Neuronal stem cell (in vitro differentiated cells): ENCODE results near the gene TCL1B.

ENCODE experiments used
- DNase-seq: peaks from one replicate; pipeline ENCODE4 v3.0.0-alpha.2; 2013; ENCODE audit warnings: low spot score
- H2AFZ ChIP-seq: one replicate; pipeline ENCODE4 v1.6.1; 2013; ENCODE audit warnings: mild to moderate bottlenecking, low read length, inconsistent platforms
- H2AK5ac ChIP-seq: 2 replicates; pipeline ENCODE4 v1.6.1; 2013; ENCODE audit warnings: low read depth, mild to moderate bottlenecking, inconsistent platforms, low read length, moderate library complexity, mixed read lengths
- H2BK120ac ChIP-seq: 2 replicates; pipeline ENCODE4 v1.6.1; 2013; ENCODE audit warnings: low read depth, mild to moderate bottlenecking, inconsistent platforms, low read length, moderate library complexity, mixed read lengths
- H2BK12ac ChIP-seq: one replicate; pipeline ENCODE4 v1.6.1; 2013; ENCODE audit warnings: low read length, inconsistent platforms
- H2BK15ac ChIP-seq: 2 replicates; pipeline ENCODE4 v1.6.1; 2013; ENCODE audit warnings: mild to moderate bottlenecking, low read length, inconsistent platforms, mixed read lengths
- H2BK5ac ChIP-seq: one replicate; pipeline ENCODE4 v1.6.1; 2013; ENCODE audit warnings: inconsistent platforms, mild to moderate bottlenecking, low read length, moderate library complexity
- H3K14ac ChIP-seq: one replicate; pipeline ENCODE4 v1.6.1; 2013; ENCODE audit warnings: low read length, inconsistent platforms
- H3K18ac ChIP-seq: 2 replicates; pipeline ENCODE4 v1.6.1; 2013; ENCODE audit warnings: low read length, inconsistent platforms
- H3K23ac ChIP-seq: 2 replicates; pipeline ENCODE4 v1.6.1; 2013; ENCODE audit warnings: low read depth, mild to moderate bottlenecking, mixed read lengths, low read length, inconsistent platforms; ENCODE audit not compliant: poor library complexity
- H3K27ac ChIP-seq: replicated peaks from 3 replicates; pipeline ENCODE4 v1.5.1; 2013; ENCODE audit warnings: low read length, inconsistent platforms
- H3K27me3 ChIP-seq, 3 experiments: 2 replicates each; pipeline ENCODE4 v1.6.1; 2013; ENCODE audit warnings: low read length in 3 of 3, mild to moderate bottlenecking in 2 of 3, inconsistent platforms in 1 of 3, low read depth in 1 of 3, mixed read lengths in 1 of 3, moderate library complexity in 1 of 3; ENCODE audit not compliant: control insufficient read depth in 3 of 3, insufficient read depth in 3 of 3
- H3K36me3 ChIP-seq, 2 donors: replicated peaks in 1 of 2; 2 replicates each; pipeline ENCODE4 v1.6.1; 2013; ENCODE audit warnings: low read length in 2 of 2; ENCODE audit not compliant: control insufficient read depth in 2 of 2, insufficient read depth in 2 of 2
- H3K4ac ChIP-seq: 2 replicates; pipeline ENCODE4 v1.6.1; 2013; ENCODE audit warnings: inconsistent platforms, mild to moderate bottlenecking, low read length, moderate library complexity
- H3K4me1 ChIP-seq, 2 donors: 1 replicate in 1 of 2; 2 replicates in 1 of 2; pipeline ENCODE4 v1.6.1; 2013; ENCODE audit warnings: low read length in 2 of 2, low read depth in 1 of 2; ENCODE audit not compliant: control insufficient read depth in 2 of 2, insufficient read depth in 1 of 2
- H3K4me2 ChIP-seq: one replicate; pipeline ENCODE4 v1.6.1; 2013; ENCODE audit warnings: mild to moderate bottlenecking, low read length, inconsistent platforms; ENCODE audit not compliant: insufficient read depth, poor library complexity, severe bottlenecking
- H3K4me3 ChIP-seq, 2 donors: 2 replicates each; pipeline ENCODE4 v1.5.1; 2013; ENCODE audit warnings: low read length in 2 of 2, mild to moderate bottlenecking in 2 of 2, inconsistent platforms in 1 of 2, moderate library complexity in 1 of 2
- H3K79me1 ChIP-seq: one replicate; pipeline ENCODE4 v1.6.1; 2013; ENCODE audit warnings: low read depth, mild to moderate bottlenecking, inconsistent platforms, low read length, moderate library complexity
- H3K9ac ChIP-seq: one replicate; pipeline ENCODE4 v1.6.1; 2013; ENCODE audit warnings: mild to moderate bottlenecking, low read depth, low read length, inconsistent platforms; ENCODE audit not compliant: poor library complexity
- H3K9me3 ChIP-seq, 2 donors: replicated peaks in 1 of 2; 2 replicates each; pipeline versions ENCODE3 to v1.6.1; 2013; ENCODE audit warnings: low read length in 2 of 2, mild to moderate bottlenecking in 2 of 2, inconsistent platforms in 1 of 2, low read depth in 1 of 2, mixed read lengths in 1 of 2, moderate library complexity in 1 of 2; ENCODE audit not compliant: control insufficient read depth in 2 of 2, insufficient read depth in 1 of 2
- H4K8ac ChIP-seq: one replicate; pipeline ENCODE4 v1.6.1; 2013; ENCODE audit warnings: low read depth, mild to moderate bottlenecking, inconsistent platforms, low read length, moderate library complexity
- H4K91ac ChIP-seq: one replicate; pipeline ENCODE4 v1.6.1; 2013; ENCODE audit warnings: low read length, low read depth, mild to moderate bottlenecking, inconsistent platforms; ENCODE audit not compliant: poor library complexity
- WGBS, 2 donors: extraction: QIAGEN DNeasy Blood & Tissue Kit; methylation state at CpG; one replicate each; pipeline ENCODE4 v1.1.7; 2013; ENCODE audit warnings: missing lambda C conversion rate in 2 of 2, mixed read lengths in 1 of 2; ENCODE audit not compliant: insufficient read length in 2 of 2, insufficient replicate concordance in 1 of 2; ENCODE audit errors: extremely low coverage in 2 of 2; 5-methylcytosine and 5-hydroxymethylcytosine counted together

TCL1B gene

DNA sequence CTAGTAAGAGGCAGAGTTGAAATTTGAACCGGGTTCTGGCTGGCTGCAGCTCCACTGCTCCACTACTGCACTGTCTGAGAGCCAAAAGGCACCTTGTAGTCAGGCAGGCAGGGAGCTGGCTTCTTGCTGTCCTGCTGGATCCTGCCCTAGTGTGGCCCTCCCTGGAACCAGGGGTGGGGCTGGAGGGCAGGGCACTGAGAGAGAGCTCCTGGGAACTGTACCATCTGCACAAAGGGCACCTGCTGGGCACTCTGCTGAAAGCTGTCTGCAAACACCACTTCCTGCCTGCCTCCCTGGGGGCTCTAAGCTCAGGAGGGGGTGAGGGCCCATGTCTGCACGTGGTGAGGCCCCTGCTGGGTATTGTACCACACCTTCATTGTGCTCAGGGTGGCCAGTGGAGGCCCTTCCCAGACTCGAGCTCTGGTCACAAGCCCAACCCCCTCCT, 19.0 kb upstream of the TCL1B start:
- no peak overlapping the region for H2BK120ac ChIP-seq
- H3K4me1 ChIP-seq: peaks cover 0 to 8% of the 10 kb centered on the region in 2 donors
- peak overlapping the region; percentile 26 for H3K9ac ChIP-seq
- H2AFZ ChIP-seq: no peak overlapping the region
- no peak overlapping the region for H2BK12ac ChIP-seq
- H2BK15ac ChIP-seq: peak overlapping the region; percentile 23
- peak overlapping the region; percentile 88 for H3K18ac ChIP-seq
- H3K27ac ChIP-seq: no peak overlapping the region
- H2BK5ac ChIP-seq: no peak overlapping the region
- H4K91ac ChIP-seq: no peak overlapping the region
- H3K14ac ChIP-seq: no peak overlapping the region
- H3K27me3 ChIP-seq: peaks cover 0 to 14% (median 0%) of the 10 kb centered on the region in 3 experiments
- no peak for DNase-seq
- no CpG with 5 or more reads among the region's 3 CpGs for WGBS, 2 donors
- peak overlapping the region; percentile 57 for H2AK5ac ChIP-seq
- H3K9me3 ChIP-seq: no peaks in the 10 kb centered on the region
- no peak overlapping the region for H3K4me2 ChIP-seq
- H3K79me1 ChIP-seq: no peaks in the 10 kb centered on the region
- no peaks in the 10 kb centered on the region for H3K36me3 ChIP-seq
- H3K4ac ChIP-seq: no peak overlapping the region
- H3K23ac ChIP-seq: no peak overlapping the region
- H3K4me3 ChIP-seq: no peak overlapping the region
- H4K8ac ChIP-seq: no peak overlapping the region

DNA sequence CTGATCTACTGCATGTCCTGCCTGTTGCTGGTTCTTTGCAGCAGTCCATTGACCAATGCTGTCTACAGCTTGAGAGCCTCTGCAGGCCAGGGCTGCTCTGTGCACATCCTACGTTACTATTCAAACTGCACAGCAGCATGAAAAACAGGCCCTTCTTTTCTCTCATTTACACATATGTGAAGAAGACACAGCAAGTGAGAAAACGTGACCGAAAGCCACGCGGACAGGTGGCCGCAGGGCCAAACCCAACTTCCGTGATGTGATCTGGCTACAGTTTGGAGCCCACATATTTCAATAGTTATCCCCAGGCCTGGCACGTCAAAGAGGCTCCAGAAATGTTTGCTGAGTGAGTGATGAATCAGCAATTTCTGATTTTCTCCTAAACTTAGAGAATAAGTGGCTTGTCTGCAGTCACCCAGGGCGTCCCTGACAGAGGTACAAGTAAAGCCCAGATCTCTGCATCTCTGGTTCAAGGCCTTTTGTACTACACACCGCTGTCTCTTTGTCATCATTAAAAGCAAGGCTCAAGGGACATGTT, 17.9 kb upstream of the TCL1B start:
- Histone ChIP-seq H3K27me3 (peaks cover 0 to 17% (median 0%) of the 10 kb centered on the region in 3 experiments), H4K8ac (no peak overlapping the region), H3K4me3 (no peak overlapping the region), H3K14ac (no peak overlapping the region), H3K23ac (no peak overlapping the region), H2BK12ac (no peak overlapping the region), H3K9ac (no peak overlapping the region), H2BK5ac (no peak overlapping the region), H2AK5ac (no peak overlapping the region), H2BK15ac (no peak overlapping the region), H3K4me1 (peaks cover 0 to 9% of the 10 kb centered on the region in 2 donors), H3K27ac (no peak overlapping the region), H2BK120ac (no peak overlapping the region), H3K36me3 (no peaks in the 10 kb centered on the region), H3K9me3 (no peaks in the 10 kb centered on the region), H4K91ac (no peak overlapping the region), H3K4ac (no peak overlapping the region), H2AFZ (no peak overlapping the region), H3K18ac (no peak overlapping the region), H3K79me1 (no peaks in the 10 kb centered on the region), H3K4me2 (no peak overlapping the region)
- no CpG with 5 or more reads among the region's 10 CpGs for WGBS, 2 donors
- no peak for DNase-seq

- Histone ChIP-seq H2BK5ac (no peak overlapping the region), H3K4me1 (peaks cover 4 to 6% of the 10 kb centered on the region in 2 donors), H2AK5ac (no peak overlapping the region), H3K4me3 (no peak overlapping the region), H2BK15ac (no peak overlapping the region), H3K36me3 (no peaks in the 10 kb centered on the region), H4K8ac (no peak overlapping the region), H3K23ac (no peak overlapping the region), H3K9me3 (peaks cover 0 to 6% of the 10 kb centered on the region in 2 donors), H3K79me1 (no peaks in the 10 kb centered on the region), H4K91ac (no peak overlapping the region), H3K14ac (no peak overlapping the region), H3K18ac (no peak overlapping the region), H2BK12ac (no peak overlapping the region), H2AFZ (no peak overlapping the region), H3K4me2 (no peak overlapping the region), H3K27ac (no peak overlapping the region), H3K27me3 (peaks cover 0 to 14% (median 0%) of the 10 kb centered on the region in 3 experiments), H2BK120ac (no peak overlapping the region), H3K4ac (no peak overlapping the region), H3K9ac (no peak overlapping the region)
- no peak for DNase-seq
- WGBS, 2 donors: no CpG with 5 or more reads among the region's 4 CpGs
These were observed 11.6 kb upstream of the TCL1B start for GRCh38 chr14:95674613-95675012.

DNA sequence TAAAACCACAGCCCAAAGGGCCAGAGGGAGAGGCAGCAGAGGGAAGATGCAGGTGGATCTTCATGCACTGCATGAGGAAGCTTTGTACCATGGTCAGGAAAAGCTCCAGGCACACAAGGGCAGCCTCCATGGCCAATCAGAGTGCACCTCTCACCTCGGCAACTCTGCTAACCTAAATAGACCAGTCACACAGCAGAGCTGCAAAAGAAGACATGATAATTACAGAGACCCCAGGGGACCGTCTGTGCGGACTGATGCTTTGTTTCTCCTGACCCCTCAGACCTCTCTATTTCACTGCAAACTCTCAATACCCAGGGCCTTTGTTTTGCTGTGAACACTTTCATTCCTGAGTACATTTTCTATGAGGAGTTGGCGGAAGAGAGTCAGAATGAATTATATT, 10.7 kb upstream of the TCL1B start:
- Histone ChIP-seq H3K4ac (no peak overlapping the region), H2BK12ac (no peak overlapping the region), H3K27me3 (peaks cover 0 to 12% (median 0%) of the 10 kb centered on the region in 3 experiments), H2AK5ac (no peak overlapping the region), H3K18ac (no peak overlapping the region), H3K27ac (peak overlapping the region; percentile 0), H2BK120ac (no peak overlapping the region), H3K79me1 (no peaks in the 10 kb centered on the region), H4K91ac (no peak overlapping the region), H3K9ac (no peak overlapping the region), H3K14ac (no peak overlapping the region), H3K36me3 (no peaks in the 10 kb centered on the region), H3K4me1 (peaks cover 4 to 10% of the 10 kb centered on the region in 2 donors), H2BK15ac (no peak overlapping the region), H3K23ac (no peak overlapping the region), H3K4me2 (no peak overlapping the region), H2BK5ac (no peak overlapping the region), H2AFZ (no peak overlapping the region), H4K8ac (no peak overlapping the region), H3K9me3 (peaks cover 0 to 6% of the 10 kb centered on the region in 2 donors), H3K4me3 (no peak overlapping the region)
- peak; percentile 44 for DNase-seq
- no CpG with 5 or more reads among the region's 4 CpGs for WGBS, 2 donors
